H9 (cell line): ENCODE measurements around the gene ITGA1. TPM values are rescaled to one million over a fixed set of nuclear protein-coding genes. Genes with fewer than 3 reads are reported as not detected.

ENCODE experiments used
- DNase-seq: peaks from one replicate; pipeline ENCODE4 v3.0.0-alpha.2; 2017
- H2AFZ ChIP-seq: one replicate; pipeline ENCODE4 v1.6.1; 2013; ENCODE audit warnings: mild to moderate bottlenecking, low read length, control low read depth, moderate library complexity
- H2AK5ac ChIP-seq: 2 replicates; pipeline ENCODE4 v1.6.1; 2013; ENCODE audit warnings: low read length, control low read depth, mixed read lengths; ENCODE audit not compliant: insufficient read length
- H2BK120ac ChIP-seq: one replicate; pipeline ENCODE4 v1.6.1; 2013; ENCODE audit warnings: low read depth, mild to moderate bottlenecking, low read length, control low read depth, inconsistent platforms; ENCODE audit not compliant: poor library complexity, severe bottlenecking
- H2BK12ac ChIP-seq: 2 replicates; pipeline ENCODE4 v1.6.1; 2013; ENCODE audit warnings: low read length, control low read depth, mixed read lengths, low read depth; ENCODE audit not compliant: insufficient read length
- H2BK15ac ChIP-seq: 2 replicates; pipeline ENCODE4 v1.6.1; 2013; ENCODE audit warnings: low read depth, low read length, control low read depth
- H2BK20ac ChIP-seq: one replicate; pipeline ENCODE4 v1.6.1; 2013; ENCODE audit warnings: low read depth, mild to moderate bottlenecking, low read length, control low read depth, inconsistent platforms; ENCODE audit not compliant: poor library complexity, severe bottlenecking
- H2BK5ac ChIP-seq: 2 replicates; pipeline ENCODE4 v1.6.1; 2013; ENCODE audit warnings: low read length, control low read depth, mixed read lengths; ENCODE audit not compliant: insufficient read length
- H3K14ac ChIP-seq: 2 replicates; pipeline ENCODE4 v1.6.1; 2013; ENCODE audit warnings: low read length, control low read depth; ENCODE audit not compliant: insufficient read depth
- H3K18ac ChIP-seq: 2 replicates; pipeline ENCODE4 v1.6.1; 2013; ENCODE audit warnings: low read depth, mild to moderate bottlenecking, mixed read lengths, low read length, control low read depth; ENCODE audit not compliant: insufficient read length
- H3K23ac ChIP-seq: 2 replicates; pipeline ENCODE4 v1.6.1; 2013; ENCODE audit warnings: low read length, control low read depth, mixed read lengths, low read depth; ENCODE audit not compliant: insufficient read length
- H3K23me2 ChIP-seq: 2 replicates; pipeline ENCODE4 v1.6.1; 2013; ENCODE audit warnings: low read depth, mild to moderate bottlenecking, mixed read lengths, low read length, control low read depth; ENCODE audit not compliant: insufficient read length, poor library complexity, severe bottlenecking
- H3K27ac ChIP-seq: 2 replicates; pipeline ENCODE4 v1.5.1; 2013; ENCODE audit warnings: low read length, control low read depth, mixed read lengths, low read depth; ENCODE audit not compliant: insufficient read length
- H3K27me3 ChIP-seq: 2 replicates; pipeline ENCODE4 v1.6.1; 2013; ENCODE audit warnings: low read length, control low read depth, inconsistent platforms; ENCODE audit not compliant: insufficient read depth
- H3K4ac ChIP-seq: 2 replicates; pipeline ENCODE4 v1.6.1; 2013; ENCODE audit warnings: low read depth, mild to moderate bottlenecking, control low read depth, inconsistent platforms, low read length, moderate library complexity
- H3K4me1 ChIP-seq: 2 replicates; pipeline ENCODE4 v1.6.1; 2013; ENCODE audit warnings: low read length, control low read depth, inconsistent platforms; ENCODE audit not compliant: insufficient read depth
- H3K4me2 ChIP-seq: 2 replicates; pipeline ENCODE4 v1.6.1; 2013; ENCODE audit warnings: low read length, control low read depth, mixed read lengths; ENCODE audit not compliant: insufficient read length, insufficient read depth
- H3K56ac ChIP-seq: 2 replicates; pipeline ENCODE4 v1.6.1; 2013; ENCODE audit warnings: low read depth, mild to moderate bottlenecking, mixed read lengths, low read length, control low read depth; ENCODE audit not compliant: insufficient read length
- H3K79me1 ChIP-seq: 2 replicates; pipeline ENCODE4 v1.6.1; 2013; ENCODE audit warnings: low read depth, mild to moderate bottlenecking, moderate library complexity, low read length, control low read depth, inconsistent platforms; ENCODE audit not compliant: insufficient read depth, poor library complexity, severe bottlenecking
- H3K79me2 ChIP-seq: 2 replicates; pipeline ENCODE4 v1.6.1; 2013; ENCODE audit warnings: low read length, control low read depth, inconsistent platforms; ENCODE audit not compliant: insufficient read depth
- H3K9ac ChIP-seq: 2 replicates; pipeline ENCODE4 v1.6.1; 2013; ENCODE audit warnings: low read length, control low read depth, mixed read lengths; ENCODE audit not compliant: insufficient read length; ENCODE audit errors: extremely low read depth
- H3K9me3 ChIP-seq: one replicate; pipeline ENCODE4 v1.6.1; 2013; ENCODE audit warnings: low read depth, low read length, inconsistent platforms; ENCODE audit not compliant: control insufficient read depth
- H3T11ph ChIP-seq: one replicate; pipeline ENCODE4 v1.6.1; 2013; ENCODE audit warnings: mild to moderate bottlenecking, low read length, control low read depth, inconsistent platforms
- H4K20me1 ChIP-seq: one replicate; pipeline ENCODE4 v1.6.1; 2013; ENCODE audit not compliant: control insufficient read depth, insufficient read length, insufficient read depth
- H4K5ac ChIP-seq: 2 replicates; pipeline ENCODE4 v1.6.1; 2013; ENCODE audit warnings: low read depth, mild to moderate bottlenecking, mixed read lengths, low read length, control low read depth; ENCODE audit not compliant: insufficient read length
- H4K8ac ChIP-seq: replicated peaks from 2 replicates; pipeline ENCODE4 v1.6.1; 2013; ENCODE audit warnings: low read length, control low read depth, mixed read lengths, low read depth; ENCODE audit not compliant: insufficient read length
- H4K91ac ChIP-seq: 2 replicates; pipeline ENCODE4 v1.6.1; 2013; ENCODE audit warnings: low read depth, mild to moderate bottlenecking, moderate library complexity, mixed read lengths, low read length, control low read depth; ENCODE audit not compliant: insufficient read length
- H3K27ac Mint-ChIP-seq, 3 experiments: 2 replicates in 2 of 3; 3 replicates in 1 of 3; pipeline ENCODE4 v1.8.0; 2020 to 2021; ENCODE audit warnings: mixed read lengths in 3 of 3, mild to moderate bottlenecking in 1 of 3, moderate library complexity in 1 of 3
- H3K27me3 Mint-ChIP-seq: 2 replicates; pipeline ENCODE4 v1.8.0; 2021; ENCODE audit warnings: low read depth, mild to moderate bottlenecking, moderate library complexity, mixed read lengths
- H3K36me3 Mint-ChIP-seq, 3 experiments: 2 replicates in 2 of 3; 3 replicates in 1 of 3; pipeline ENCODE4 v1.8.0; 2020 to 2021; ENCODE audit warnings: low read depth in 3 of 3, mixed read lengths in 3 of 3; ENCODE audit not compliant: insufficient read depth in 1 of 3
- H3K4me1 Mint-ChIP-seq, 2 experiments: 2 replicates each; pipeline ENCODE4 v1.8.0; 2020; ENCODE audit warnings: mixed read lengths in 2 of 2
- H3K4me3 Mint-ChIP-seq, 2 experiments: 2 replicates in 1 of 2; 3 replicates in 1 of 2; pipeline ENCODE4 v1.8.0; 2020 to 2021; ENCODE audit warnings: mild to moderate bottlenecking in 2 of 2, mixed read lengths in 2 of 2, moderate library complexity in 1 of 2
- H3K9me3 Mint-ChIP-seq, 2 experiments: 2 replicates in 1 of 2; 3 replicates in 1 of 2; pipeline ENCODE4 v1.8.0; 2020; ENCODE audit warnings: mild to moderate bottlenecking in 2 of 2, mixed read lengths in 2 of 2, moderate library complexity in 1 of 2
- WGBS: extraction: QIAGEN DNeasy Blood & Tissue Kit; methylation state at CpG from one replicate; pipeline ENCODE4 v1.1.7; 2013; ENCODE audit warnings: missing lambda C conversion rate, low lambda C conversion rate, mixed read lengths; ENCODE audit not compliant: insufficient read length; ENCODE audit errors: extremely low coverage; 5-methylcytosine and 5-hydroxymethylcytosine counted together
- total RNA-seq: library from RNA; stranded (reverse); gene quantifications from 2 replicates; pipeline ENCODE4 v1.2.1, GENCODE V29; 2021
- TF ChIP-seq, protein P1 (sequence below): fragments of 200-600 bp; sonication (generic); conservative IDR thresholded peaks from 3 replicates; pipeline ENCODE4 v1.8.0; 2021; ENCODE audit warnings: antibody characterized with exemption, mild to moderate bottlenecking

The ITGA1 gene
- total RNA-seq, 1 experiment from 2014 or later: 3.9 TPM

DNA sequence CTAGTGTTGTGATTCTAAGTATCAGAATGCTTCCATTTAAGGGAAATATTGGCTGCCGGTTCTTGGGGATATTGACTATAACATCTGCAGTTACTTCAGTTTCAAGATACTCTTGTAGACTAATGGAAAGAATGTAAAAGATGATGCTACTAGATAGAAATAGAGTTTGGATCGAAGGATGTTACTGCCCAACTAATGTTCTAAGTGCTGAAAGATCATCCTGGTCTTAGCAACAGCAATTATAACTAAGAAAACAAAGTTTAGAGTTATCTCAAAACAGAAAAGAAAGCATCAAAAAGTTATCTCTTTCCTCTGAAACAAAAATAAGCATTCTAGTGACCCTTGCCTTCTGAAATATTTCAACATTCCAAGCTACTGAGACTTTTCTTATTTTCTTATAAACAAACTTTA lies 49.9 kb downstream of the ITGA1 start:
- H3K9me3 ChIP-seq: no peaks in the 10 kb centered on the region
- no peaks in the 10 kb centered on the region for H3K4me1 Mint-ChIP-seq
- no peak overlapping the region for H4K91ac ChIP-seq
- no peaks in the 10 kb centered on the region for H3K79me2 ChIP-seq
- H4K20me1 ChIP-seq: no peaks in the 10 kb centered on the region
- H3K18ac ChIP-seq: no peak overlapping the region
- TF ChIP-seq, protein P1, sequence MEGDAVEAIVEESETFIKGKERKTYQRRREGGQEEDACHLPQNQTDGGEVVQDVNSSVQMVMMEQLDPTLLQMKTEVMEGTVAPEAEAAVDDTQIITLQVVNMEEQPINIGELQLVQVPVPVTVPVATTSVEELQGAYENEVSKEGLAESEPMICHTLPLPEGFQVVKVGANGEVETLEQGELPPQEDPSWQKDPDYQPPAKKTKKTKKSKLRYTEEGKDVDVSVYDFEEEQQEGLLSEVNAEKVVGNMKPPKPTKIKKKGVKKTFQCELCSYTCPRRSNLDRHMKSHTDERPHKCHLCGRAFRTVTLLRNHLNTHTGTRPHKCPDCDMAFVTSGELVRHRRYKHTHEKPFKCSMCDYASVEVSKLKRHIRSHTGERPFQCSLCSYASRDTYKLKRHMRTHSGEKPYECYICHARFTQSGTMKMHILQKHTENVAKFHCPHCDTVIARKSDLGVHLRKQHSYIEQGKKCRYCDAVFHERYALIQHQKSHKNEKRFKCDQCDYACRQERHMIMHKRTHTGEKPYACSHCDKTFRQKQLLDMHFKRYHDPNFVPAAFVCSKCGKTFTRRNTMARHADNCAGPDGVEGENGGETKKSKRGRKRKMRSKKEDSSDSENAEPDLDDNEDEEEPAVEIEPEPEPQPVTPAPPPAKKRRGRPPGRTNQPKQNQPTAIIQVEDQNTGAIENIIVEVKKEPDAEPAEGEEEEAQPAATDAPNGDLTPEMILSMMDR: no peak
- H3K4me2 ChIP-seq: no peak overlapping the region
- no peak overlapping the region for H2AFZ ChIP-seq
- H3K27me3 ChIP-seq: no peaks in the 10 kb centered on the region
- no peak overlapping the region for H3K4ac ChIP-seq
- no peak overlapping the region for H2BK12ac ChIP-seq
- H3K9ac ChIP-seq: no peak overlapping the region
- H3K79me1 ChIP-seq: no peaks in the 10 kb centered on the region
- no peak overlapping the region for H3K56ac ChIP-seq
- H3K23ac ChIP-seq: no peak overlapping the region
- no peak for DNase-seq
- no peaks in the 10 kb centered on the region for H3K36me3 Mint-ChIP-seq
- H2BK15ac ChIP-seq: no peak overlapping the region
- H3T11ph ChIP-seq: no peak overlapping the region
- H3K27ac ChIP-seq: no peak overlapping the region
- H3K9me3 Mint-ChIP-seq: no peaks in the 10 kb centered on the region
- H3K4me1 ChIP-seq: no peaks in the 10 kb centered on the region
- no peak overlapping the region for H2BK5ac ChIP-seq
- no peak overlapping the region for H4K5ac ChIP-seq
- no peak overlapping the region for H4K8ac ChIP-seq
- no peak overlapping the region for H2BK120ac ChIP-seq
- H3K27ac Mint-ChIP-seq: no peak overlapping the region; a peak in 2 of 7 replicates
- H2BK20ac ChIP-seq: no peak overlapping the region
- H3K14ac ChIP-seq: no peak overlapping the region
- H3K4me3 Mint-ChIP-seq: no peak overlapping the region
- no peaks in the 10 kb centered on the region for H3K23me2 ChIP-seq
- no peak overlapping the region for H2AK5ac ChIP-seq
- no peaks in the 10 kb centered on the region; the same call in 1 of the 2 replicates for H3K27me3 Mint-ChIP-seq
- no CpG with 5 or more reads among the region's 2 CpGs for WGBS
